PC-3 (cell line): Measurements from ENCODE around the gene KMT5B. TPM values are rescaled to one million over a fixed set of nuclear protein-coding genes. Genes with fewer than 3 reads are reported as not detected.

ENCODE experiments used
- ATAC-seq: fragments of 200-7000 bp; cut with Tn5 transposase; 2 replicates; pipeline ENCODE4 v1.9.1; 2020; ENCODE audit warnings: mild to moderate bottlenecking, moderate library complexity
- BruUV-seq: library from RNA; stranded (reverse); fragments of 400-500 nt; replicated peaks from 2 replicates; lab custom pipeline; 2021; lab: Mats Ljungman, UMichigan
- CTCF ChIA-PET: fragments of 300-600 bp; sonication (Branson Sonifier 250); formaldehyde crosslinking; loops from one replicate; lab custom pipeline; 2022; ENCODE audit warnings: antibody characterized with exemption; lab: Charles Lee
- POLR2A ChIA-PET: fragments of 300-600 bp; sonication (Branson Sonifier 250); formaldehyde crosslinking; loops from one replicate; lab custom pipeline; 2022; ENCODE audit warnings: antibody characterized with exemption; ENCODE audit not compliant: unreplicated experiment; lab: Charles Lee
- DNase-seq: peaks from one replicate; pipeline ENCODE4 v3.0.0-alpha.2; 2015
- H2AFZ ChIP-seq: fragments of 300-600 bp; sonication (generic); 2 replicates; pipeline ENCODE4 v1.6.0; 2016; ENCODE audit warnings: antibody characterized with exemption, low read length
- H3F3A ChIP-seq: fragments of 300-600 bp; sonication (generic); one replicate; pipeline ENCODE4 v1.6.0; 2017; ENCODE audit warnings: antibody characterized with exemption, low read length, control low read depth, mild to moderate bottlenecking; ENCODE audit not compliant: unreplicated experiment
- H3K27ac ChIP-seq: fragments of 300-600 bp; sonication (generic); 2 replicates; pipeline ENCODE4 v1.5.1; 2016; ENCODE audit warnings: mild to moderate bottlenecking, low read length
- H3K27me3 ChIP-seq: fragments of 300-600 bp; sonication (generic); 2 replicates; pipeline ENCODE4 v1.6.1; 2016; ENCODE audit warnings: low read length, mixed read lengths
- H3K36me3 ChIP-seq: fragments of 300-600 bp; sonication (generic); 2 replicates; pipeline ENCODE4 v1.6.1; 2016; ENCODE audit warnings: low read depth, mixed run types, low read length, mixed read lengths
- H3K4me1 ChIP-seq: fragments of 300-600 bp; sonication (generic); 2 replicates; pipeline ENCODE4 v1.5.1; 2016; ENCODE audit warnings: low read length; ENCODE audit not compliant: insufficient read depth
- H3K4me2 ChIP-seq: fragments of 300-600 bp; sonication (generic); 2 replicates; pipeline ENCODE4 v1.6.0; 2016; ENCODE audit warnings: low read length
- H3K4me3 ChIP-seq: fragments of 300-600 bp; sonication (generic); 2 replicates; pipeline ENCODE4 v1.5.1; 2016; ENCODE audit warnings: mild to moderate bottlenecking, low read length, mixed read lengths
- H3K79me2 ChIP-seq: fragments of 300-600 bp; sonication (generic); 2 replicates; pipeline ENCODE4 v1.6.1; 2017; ENCODE audit warnings: low read length, mixed read lengths
- H3K9ac ChIP-seq: fragments of 300-600 bp; sonication (generic); 2 replicates; pipeline ENCODE4 v1.6.0; 2016; ENCODE audit warnings: mild to moderate bottlenecking, low read length
- H3K9me2 ChIP-seq: fragments of 300-600 bp; sonication (generic); replicated peaks from 2 replicates; pipeline ENCODE4 v1.6.1; 2016; ENCODE audit warnings: mixed run types, low read length, mixed read lengths
- H3K9me3 ChIP-seq: fragments of 300-600 bp; sonication (generic); 2 replicates; pipeline ENCODE4 v1.6.1; 2016; ENCODE audit warnings: low read length, mixed read lengths
- H4K20me1 ChIP-seq: fragments of 300-600 bp; sonication (generic); 2 replicates; pipeline ENCODE4 v1.6.1; 2016; ENCODE audit warnings: low read length, mixed read lengths
- CTCF ChIP-seq: fragments of 300-600 bp; sonication (generic); conservative IDR thresholded peaks from 2 replicates; pipeline ENCODE4 v1.5.1; 2017; ENCODE audit warnings: antibody characterized with exemption, low read depth, mild to moderate bottlenecking, low read length
- EZH2 ChIP-seq: fragments of 300-600 bp; sonication (generic); IDR thresholded peaks from one replicate; pipeline ENCODE4 v1.6.1; 2017; ENCODE audit warnings: antibody characterized with exemption, mild to moderate bottlenecking, low read length; ENCODE audit not compliant: unreplicated experiment
- EZH2phosphoT487 ChIP-seq: fragments of 300-600 bp; sonication (generic); IDR thresholded peaks from 2 replicates; pipeline ENCODE4 v1.6.1; 2018; ENCODE audit warnings: mild to moderate bottlenecking, antibody characterized with exemption, low read length, borderline replicate concordance
- intact Hi-C: fragments of 100-400 bp; cut with micrococcal nuclease; formaldehyde crosslinking; loops from 2 replicates; pipeline ENCODE4 v1.9.0; 2023
- total RNA-seq: library from RNA; depleted of rRNA; stranded (reverse); fragments of >200 nt; gene quantifications from 2 replicates; pipeline ENCODE4 v1.2.3, GENCODE V29; 2014

The KMT5B gene
- total RNA-seq, 1 experiment from 2014 or later, result 19.0 TPM

GRCh38 chr11:68142441-68143309, 70.4 kb downstream of the KMT5B start:
- TF ChIP-seq CTCF, result no peak
- TF ChIP-seq EZH2, result no peak
- TF ChIP-seq EZH2phosphoT487, result no peak
- ChIA-PET CTCF (no interaction called here), POLR2A (no interaction called here)
- intact Hi-C loops, result no loop called here
- Histone ChIP-seq H3K4me1 (peaks cover 33% of the 10 kb centered on the region), H3K4me3 (no peak overlapping the region), H3F3A (no peaks in the 10 kb centered on the region), H3K79me2 (no peaks in the 10 kb centered on the region), H3K27me3 (no peaks in the 10 kb centered on the region), H3K9me2 (no peaks in the 10 kb centered on the region), H3K36me3 (no peaks in the 10 kb centered on the region), H3K9ac (no peak overlapping the region), H3K27ac (no peak overlapping the region), H3K9me3 (no peaks in the 10 kb centered on the region), H3K4me2 (no peak overlapping the region), H4K20me1 (no peaks in the 10 kb centered on the region), H2AFZ (no peak overlapping the region)
- ATAC-seq, result no peak
- DNase-seq, result no peak
- no TSS peak for BruUV-seq

- Histone ChIP-seq H3K36me3 (no peaks in the 10 kb centered on the region), H3K9me2 (no peaks in the 10 kb centered on the region), H2AFZ (no peak overlapping the region), H4K20me1 (no peaks in the 10 kb centered on the region), H3K4me1 (peaks cover 29% of the 10 kb centered on the region), H3K79me2 (no peaks in the 10 kb centered on the region), H3K4me2 (peak overlapping the region; percentile 12; the same call in 1 of the 2 replicates), H3K27ac (no peak overlapping the region), H3K27me3 (no peaks in the 10 kb centered on the region), H3K9me3 (no peaks in the 10 kb centered on the region), H3F3A (no peaks in the 10 kb centered on the region), H3K9ac (no peak overlapping the region), H3K4me3 (no peak overlapping the region)
- intact Hi-C loops, result no loop called here
- no TSS peak for BruUV-seq
- POLR2A ChIA-PET, result no interaction called here
- CTCF ChIA-PET, result no interaction called here
- ATAC-seq (no peak; the same call in 1 of the 2 replicates), DNase-seq (peak; percentile 61)
- TF ChIP-seq EZH2phosphoT487, result no peak
Observed at GRCh38 chr11:68142028-68142412, 71.1 kb downstream of the KMT5B start.

GRCh38 chr11:68141246-68142027, 71.7 kb downstream of the KMT5B start:
- Histone ChIP-seq H3K9me2 (no peaks in the 10 kb centered on the region), H2AFZ (no peak overlapping the region), H3K9ac (no peak overlapping the region), H3K79me2 (no peaks in the 10 kb centered on the region), H3K4me1 (peaks cover 23% of the 10 kb centered on the region), H4K20me1 (no peaks in the 10 kb centered on the region), H3K27ac (no peak overlapping the region), H3K9me3 (no peaks in the 10 kb centered on the region), H3K4me3 (no peak overlapping the region), H3K27me3 (no peaks in the 10 kb centered on the region), H3K36me3 (no peaks in the 10 kb centered on the region), H3K4me2 (peak overlapping the region; percentile 12; the same call in 1 of the 2 replicates), H3F3A (no peaks in the 10 kb centered on the region)
- ChIA-PET CTCF (no interaction called here), POLR2A (no interaction called here)
- no TSS peak for BruUV-seq
- TF ChIP-seq CTCF (no peak), EZH2phosphoT487 (no peak), EZH2 (no peak)
- DNase-seq (no peak), ATAC-seq (no peak)
- intact Hi-C loops, result no loop called here
